Chondrocyte (in vitro differentiated cells): ENCODE data around the gene FOXO3. TPM values are rescaled to one million over a fixed set of nuclear protein-coding genes. Genes with fewer than 3 reads are reported as not detected.

Experiments
- DNase-seq: peaks from one replicate; pipeline ENCODE4 v3.0.0; 2021; ENCODE audit warnings: mixed read lengths, low spot score
- H3K27ac Mint-ChIP-seq: one replicate; pipeline ENCODE4 v1.8.0; 2021; ENCODE audit warnings: mild to moderate bottlenecking, moderate library complexity, mixed read lengths; ENCODE audit not compliant: unreplicated experiment
- H3K27me3 Mint-ChIP-seq: 2 replicates; pipeline ENCODE4 v1.8.0; 2021; ENCODE audit warnings: low read depth, mixed read lengths
- H3K36me3 Mint-ChIP-seq: 2 replicates; pipeline ENCODE4 v1.8.0; 2021; ENCODE audit warnings: low read depth, mixed read lengths
- H3K4me1 Mint-ChIP-seq: 2 replicates; pipeline ENCODE4 v1.8.0; 2021; ENCODE audit warnings: low read depth, mild to moderate bottlenecking, mixed read lengths
- H3K4me3 Mint-ChIP-seq: one replicate; pipeline ENCODE4 v1.8.0; 2021; ENCODE audit warnings: mild to moderate bottlenecking, moderate library complexity, mixed read lengths; ENCODE audit not compliant: unreplicated experiment
- H3K9me3 Mint-ChIP-seq: 2 replicates; pipeline ENCODE4 v1.8.0; 2021; ENCODE audit warnings: low read depth, mixed read lengths
- CTCF ChIP-seq: fragments of 200-600 bp; sonication (generic); IDR thresholded peaks from 2 replicates; pipeline ENCODE4 v1.5.0; 2021; ENCODE audit warnings: antibody characterized with exemption, mild to moderate bottlenecking, moderate library complexity
- total RNA-seq: library from RNA; stranded (reverse); gene quantifications from 3 replicates; pipeline ENCODE4 v1.2.1, GENCODE V29; 2021

Gene FOXO3
- total RNA-seq, 1 donor from 2014 or later, result 45.0 TPM

DNA sequence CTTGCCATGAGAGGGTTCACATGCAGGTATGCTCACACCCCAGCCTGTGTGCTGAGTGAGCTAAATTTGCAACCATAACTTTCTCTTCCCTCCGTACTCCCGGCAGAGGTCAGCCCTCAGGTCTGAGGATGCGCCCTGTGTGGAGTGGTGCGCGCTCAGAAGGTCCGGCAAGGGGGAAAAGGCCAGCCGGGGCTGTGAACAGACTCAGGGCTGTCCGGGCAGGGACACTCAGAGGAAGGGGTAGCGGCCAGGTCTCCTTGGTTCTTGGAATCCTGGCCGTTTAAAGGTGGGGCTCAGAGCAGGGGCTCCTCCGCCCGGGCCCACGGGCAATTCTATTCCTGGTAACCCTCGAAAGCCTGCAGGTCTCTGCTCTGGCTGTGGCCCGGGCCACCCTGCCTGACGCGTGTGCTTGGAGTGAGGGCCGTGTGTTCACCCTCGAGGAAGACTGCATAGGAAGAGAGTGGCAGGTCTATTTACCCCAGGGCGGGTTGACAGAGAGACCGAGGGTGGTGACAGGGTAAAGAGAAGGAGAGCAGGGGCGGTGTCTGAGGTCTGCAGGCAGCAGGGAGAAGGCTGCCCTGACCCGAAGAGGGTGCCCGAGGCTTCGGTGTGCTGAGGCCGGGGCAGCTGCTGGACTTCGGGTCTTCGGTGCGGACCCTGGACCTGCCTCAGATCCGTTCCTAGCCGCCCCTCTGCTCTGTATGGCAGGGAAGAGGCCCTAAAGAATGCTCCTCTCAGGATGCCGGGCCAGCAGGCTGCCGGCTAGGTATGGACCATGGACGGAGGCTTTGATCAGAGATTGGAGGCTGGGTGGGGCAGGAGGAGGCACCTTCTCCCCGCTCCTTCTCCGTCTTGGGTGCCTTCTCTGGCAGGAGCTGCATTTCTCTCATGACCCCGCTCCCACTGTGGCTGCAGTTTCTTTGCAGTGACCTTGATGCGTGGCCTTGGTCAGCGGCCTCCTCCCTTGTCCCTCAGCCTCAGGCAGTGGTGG lies 156.4 kb downstream of the FOXO3 start:
- no peak for DNase-seq
- no peaks in the 10 kb centered on the region for H3K9me3 Mint-ChIP-seq
- no peaks in the 10 kb centered on the region for H3K36me3 Mint-ChIP-seq
- TF ChIP-seq CTCF, result no peak
- no peaks in the 10 kb centered on the region for H3K27me3 Mint-ChIP-seq
- H3K4me3 Mint-ChIP-seq, result no peak overlapping the region
- H3K4me1 Mint-ChIP-seq, result peaks cover 24% of the 10 kb centered on the region
- H3K27ac Mint-ChIP-seq, result no peak overlapping the region

GRCh38 chr6:108719477-108719876 lies 158.8 kb downstream of the FOXO3 start:
- Mint-ChIP-seq H3K36me3 (no peaks in the 10 kb centered on the region), H3K4me1 (peaks cover 15% of the 10 kb centered on the region), H3K9me3 (peaks cover 8% of the 10 kb centered on the region), H3K27me3 (no peaks in the 10 kb centered on the region), H3K4me3 (no peak overlapping the region), H3K27ac (no peak overlapping the region)
- no peak for DNase-seq
- TF ChIP-seq CTCF, result no peak

GRCh38 chr6:108720827-108721226 lies 160.1 kb downstream of the FOXO3 start:
- peaks cover 10% of the 10 kb centered on the region for H3K4me1 Mint-ChIP-seq
- DNase-seq, result no peak
- H3K4me3 Mint-ChIP-seq, result no peak overlapping the region
- H3K36me3 Mint-ChIP-seq, result no peaks in the 10 kb centered on the region
- no peak for TF ChIP-seq CTCF
- peaks cover 10% of the 10 kb centered on the region for H3K9me3 Mint-ChIP-seq
- H3K27ac Mint-ChIP-seq, result no peak overlapping the region
- H3K27me3 Mint-ChIP-seq, result no peaks in the 10 kb centered on the region

- Mint-ChIP-seq H3K27me3 (no peaks in the 10 kb centered on the region), H3K4me1 (peaks cover 10% of the 10 kb centered on the region), H3K27ac (no peak overlapping the region), H3K9me3 (peaks cover 10% of the 10 kb centered on the region), H3K36me3 (no peaks in the 10 kb centered on the region), H3K4me3 (no peak overlapping the region)
- no peak for DNase-seq
- TF ChIP-seq CTCF, result no peak
Observed at GRCh38 chr6:108721286-108721685, 160.6 kb downstream of the FOXO3 start.

GRCh38 chr6:108723594-108723993 lies 162.9 kb downstream of the FOXO3 start:
- DNase-seq, result no peak
- H3K27me3 Mint-ChIP-seq, result no peaks in the 10 kb centered on the region
- no peak overlapping the region for H3K27ac Mint-ChIP-seq
- H3K4me3 Mint-ChIP-seq, result no peak overlapping the region
- peaks cover 10% of the 10 kb centered on the region for H3K9me3 Mint-ChIP-seq
- no peak for TF ChIP-seq CTCF
- H3K36me3 Mint-ChIP-seq, result no peaks in the 10 kb centered on the region
- peaks cover 10% of the 10 kb centered on the region for H3K4me1 Mint-ChIP-seq
